IPS-18a (cell line): ENCODE results near the gene MARCHF6.
"Not testable (repeated sequence)": the region's sequence is repeated elsewhere in the genome, so short reads cannot be mapped to it uniquely, and the experiment has no call there.

Experiments
- H3K27ac ChIP-seq: one replicate; pipeline ENCODE4 v1.5.1; 2013; ENCODE audit warnings: low read length
- H3K27me3 ChIP-seq: one replicate; pipeline ENCODE4 v1.6.1; 2013; ENCODE audit warnings: mild to moderate bottlenecking, low read length; ENCODE audit not compliant: control insufficient read depth, insufficient read depth
- H3K36me3 ChIP-seq: one replicate; pipeline ENCODE4 v1.6.1; 2013; ENCODE audit warnings: low read depth, low read length; ENCODE audit not compliant: control insufficient read depth
- H3K4me1 ChIP-seq: one replicate; pipeline ENCODE4 v1.6.1; 2013; ENCODE audit warnings: low read depth, low read length; ENCODE audit not compliant: control insufficient read depth
- H3K4me3 ChIP-seq: one replicate; pipeline ENCODE4 v1.5.1; 2013; ENCODE audit warnings: low read length
- H3K9ac ChIP-seq: one replicate; pipeline ENCODE4 v1.6.1; 2013; ENCODE audit warnings: mild to moderate bottlenecking, low read length, moderate library complexity
- H3K9me3 ChIP-seq: one replicate; pipeline ENCODE4 v1.6.1; 2013; ENCODE audit warnings: low read depth, low read length; ENCODE audit not compliant: control insufficient read depth

The MARCHF6 gene

GRCh38 chr5:10374046-10375022 is 20.8 kb downstream of the MARCHF6 start:
- peaks cover 8% of the 10 kb centered on the region for H3K4me1 ChIP-seq
- H3K27me3 ChIP-seq, result no peaks in the 10 kb centered on the region
- H3K9ac ChIP-seq, result no peak overlapping the region
- no peak overlapping the region for H3K27ac ChIP-seq
- H3K36me3 ChIP-seq, result peaks cover 9% of the 10 kb centered on the region
- H3K4me3 ChIP-seq, result no peak overlapping the region
- no peaks in the 10 kb centered on the region for H3K9me3 ChIP-seq

- not testable (repeated sequence) for H3K36me3 ChIP-seq, H3K27ac ChIP-seq, H3K4me1 ChIP-seq, H3K27me3 ChIP-seq, H3K9me3 ChIP-seq, H3K9ac ChIP-seq, H3K4me3 ChIP-seq
Observed at GRCh38 chr5:10375146-10375545, 21.7 kb downstream of the MARCHF6 start.

GRCh38 chr5:10376544-10376943 is 23.0 kb downstream of the MARCHF6 start:
- peaks cover 9% of the 10 kb centered on the region for H3K36me3 ChIP-seq
- no peak overlapping the region for H3K4me3 ChIP-seq

GRCh38 chr5:10377081-10377480 is 23.6 kb downstream of the MARCHF6 start:
- Histone ChIP-seq H3K27me3 (no peaks in the 10 kb centered on the region), H3K9ac (no peak overlapping the region), H3K4me1 (peaks cover 3% of the 10 kb centered on the region), H3K36me3 (peaks cover 12% of the 10 kb centered on the region), H3K27ac (no peak overlapping the region), H3K9me3 (no peaks in the 10 kb centered on the region), H3K4me3 (no peak overlapping the region)

More at GRCh38 chr5:10376544-10376943, 23.0 kb downstream of the MARCHF6 start:
- H3K4me1 ChIP-seq, result peaks cover 3% of the 10 kb centered on the region
- no peak overlapping the region for H3K9ac ChIP-seq
- no peaks in the 10 kb centered on the region for H3K9me3 ChIP-seq
- H3K27me3 ChIP-seq, result no peaks in the 10 kb centered on the region
- H3K27ac ChIP-seq, result no peak overlapping the region

- H3K9ac ChIP-seq, result no peak overlapping the region
- no peaks in the 10 kb centered on the region for H3K9me3 ChIP-seq
- no peaks in the 10 kb centered on the region for H3K4me1 ChIP-seq
- peaks cover 17% of the 10 kb centered on the region for H3K36me3 ChIP-seq
- no peak overlapping the region for H3K27ac ChIP-seq
- no peaks in the 10 kb centered on the region for H3K27me3 ChIP-seq
- H3K4me3 ChIP-seq, result no peak overlapping the region
Observed at GRCh38 chr5:10381803-10382202, 28.3 kb downstream of the MARCHF6 start.

- Histone ChIP-seq H3K36me3 (peaks cover 23% of the 10 kb centered on the region), H3K27me3 (no peaks in the 10 kb centered on the region), H3K4me3 (no peak overlapping the region), H3K9me3 (no peaks in the 10 kb centered on the region), H3K9ac (no peak overlapping the region), H3K4me1 (no peaks in the 10 kb centered on the region), H3K27ac (no peak overlapping the region)
Observed at GRCh38 chr5:10384483-10384882, 31.0 kb downstream of the MARCHF6 start.

GRCh38 chr5:10387690-10388089 is 34.2 kb downstream of the MARCHF6 start:
- H3K4me3 ChIP-seq, result no peak overlapping the region
- peaks cover 43% of the 10 kb centered on the region for H3K36me3 ChIP-seq
- H3K27ac ChIP-seq, result no peak overlapping the region
- H3K9me3 ChIP-seq, result no peaks in the 10 kb centered on the region
- no peaks in the 10 kb centered on the region for H3K4me1 ChIP-seq
- no peak overlapping the region for H3K9ac ChIP-seq
- no peaks in the 10 kb centered on the region for H3K27me3 ChIP-seq

- Histone ChIP-seq H3K36me3 (peaks cover 60% of the 10 kb centered on the region), H3K27me3 (no peaks in the 10 kb centered on the region), H3K9ac (no peak overlapping the region), H3K27ac (no peak overlapping the region), H3K4me1 (no peaks in the 10 kb centered on the region), H3K4me3 (no peak overlapping the region), H3K9me3 (no peaks in the 10 kb centered on the region)
Observed at GRCh38 chr5:10391130-10391529, 37.6 kb downstream of the MARCHF6 start.

- H3K9me3 ChIP-seq, H3K27ac ChIP-seq, H3K9ac ChIP-seq, H3K4me1 ChIP-seq, H3K27me3 ChIP-seq, H3K4me3 ChIP-seq: not testable (repeated sequence)
- H3K36me3 ChIP-seq, result peaks cover 59% of the 10 kb centered on the region
Observed at GRCh38 chr5:10392567-10393328, 39.3 kb downstream of the MARCHF6 start.

GRCh38 chr5:10393491-10393890 is 40.0 kb downstream of the MARCHF6 start:
- Histone ChIP-seq H3K36me3 (peaks cover 61% of the 10 kb centered on the region), H3K9me3 (no peaks in the 10 kb centered on the region), H3K4me1 (no peaks in the 10 kb centered on the region), H3K27ac (no peak overlapping the region), H3K27me3 (no peaks in the 10 kb centered on the region), H3K9ac (no peak overlapping the region), H3K4me3 (no peak overlapping the region)

- Histone ChIP-seq H3K27me3 (no peaks in the 10 kb centered on the region), H3K36me3 (peaks cover 51% of the 10 kb centered on the region), H3K4me1 (no peaks in the 10 kb centered on the region), H3K9me3 (no peaks in the 10 kb centered on the region), H3K27ac (no peak overlapping the region), H3K4me3 (no peak overlapping the region), H3K9ac (no peak overlapping the region)
Observed at GRCh38 chr5:10396552-10396951, 43.1 kb downstream of the MARCHF6 start.
